CD8-positive, alpha-beta memory T cell (primary cell): ENCODE measurements around the gene RPP21. TPM values are rescaled to one million over a fixed set of nuclear protein-coding genes. Genes with fewer than 3 reads are reported as not detected.

Source experiments
- CTCF ChIA-PET: fragments of 350-600 bp; sonication (Branson Sonifier 250); formaldehyde crosslinking; loops from one replicate; lab custom pipeline; 2021; ENCODE audit warnings: antibody characterized with exemption; lab: Charles Lee
- POLR2A ChIA-PET: fragments of 350-600 bp; sonication (Branson Sonifier 250); formaldehyde crosslinking; loops from one replicate; lab custom pipeline; 2021; ENCODE audit warnings: antibody characterized with exemption; lab: Charles Lee
- DNase-seq, 5 donors: peaks; one replicate each; pipeline versions ENCODE4 v3.0.0 to v3.0.0-alpha.2; 2020 to 2022; ENCODE audit warnings: mixed read lengths in 1 of 5
- H3K27ac ChIP-seq: one replicate; pipeline ENCODE4 v1.7.0; 2013; ENCODE audit warnings: low read depth, mild to moderate bottlenecking, low read length, moderate library complexity
- H3K27me3 ChIP-seq: 2 replicates; pipeline ENCODE4 v1.7.0; 2013; ENCODE audit warnings: low read length, mild to moderate bottlenecking; ENCODE audit not compliant: insufficient read depth, poor library complexity, severe bottlenecking
- H3K36me3 ChIP-seq: 2 replicates; pipeline ENCODE4 v1.7.0; 2013; ENCODE audit warnings: mild to moderate bottlenecking, low read length, moderate library complexity; ENCODE audit not compliant: insufficient read depth
- H3K4me1 ChIP-seq: 2 replicates; pipeline ENCODE4 v1.7.0; 2013; ENCODE audit warnings: mild to moderate bottlenecking, low read length, moderate library complexity; ENCODE audit not compliant: insufficient read depth
- H3K4me3 ChIP-seq: 2 replicates; pipeline ENCODE4 v1.7.0; 2013; ENCODE audit warnings: mild to moderate bottlenecking, low read length
- H3K9me3 ChIP-seq: 2 replicates; pipeline ENCODE4 v1.7.0; 2013; ENCODE audit warnings: mild to moderate bottlenecking, low read length
- H3K27ac Mint-ChIP-seq, 8 donors: one replicate each; pipeline ENCODE4 v1.8.0; 2020 to 2021; ENCODE audit warnings: mixed read lengths in 8 of 8, mild to moderate bottlenecking in 6 of 8, inconsistent platforms in 3 of 8, moderate library complexity in 3 of 8
- H3K27me3 Mint-ChIP-seq, 2 donors: one replicate each; pipeline ENCODE4 v1.8.0; 2020 to 2021; ENCODE audit warnings: mixed read lengths in 2 of 2, mild to moderate bottlenecking in 1 of 2, moderate library complexity in 1 of 2
- H3K36me3 Mint-ChIP-seq, 3 donors: one replicate each; pipeline ENCODE4 v1.8.0; 2020 to 2021; ENCODE audit warnings: mixed read lengths in 3 of 3, inconsistent platforms in 1 of 3, mild to moderate bottlenecking in 1 of 3
- H3K4me1 Mint-ChIP-seq, 3 donors: one replicate each; pipeline ENCODE4 v1.8.0; 2020 to 2021; ENCODE audit warnings: mixed read lengths in 3 of 3, inconsistent platforms in 1 of 3, mild to moderate bottlenecking in 1 of 3
- H3K4me3 Mint-ChIP-seq, 7 donors: one replicate each; pipeline ENCODE4 v1.8.0; 2020 to 2021; ENCODE audit warnings: mixed read lengths in 7 of 7, mild to moderate bottlenecking in 6 of 7, moderate library complexity in 4 of 7, inconsistent platforms in 2 of 7
- H3K9me3 Mint-ChIP-seq, 5 donors: one replicate each; pipeline ENCODE4 v1.8.0; 2020 to 2022; ENCODE audit warnings: mixed read lengths in 5 of 5, mild to moderate bottlenecking in 3 of 5, moderate library complexity in 2 of 5, inconsistent platforms in 1 of 5
- polyA plus RNA-seq: library from polyadenylated mRNA; unstranded; fragments of 300-500 nt; fragmentation: Illumina TruSeq; gene quantifications from one replicate; pipeline ENCODE4 v1.2.3, GENCODE V29; 2021
- total RNA-seq, 2 experiments: library from RNA; stranded (reverse); gene quantifications; one replicate each; pipeline ENCODE4 v1.2.3, GENCODE V29; 2021

The RPP21 gene
- total and polyA plus RNA-seq, 3 experiments from 2014 or later: 41.3 to 71.0 (median 41.5) TPM

- Histone ChIP-seq H3K27ac (no peak overlapping the region), H3K4me1 (peaks cover 56% of the 10 kb centered on the region), H3K36me3 (peaks cover 19% of the 10 kb centered on the region), H3K27me3 (no peaks in the 10 kb centered on the region), H3K4me3 (no peak overlapping the region), H3K9me3 (no peaks in the 10 kb centered on the region)
- H3K36me3 Mint-ChIP-seq: peaks cover 6 to 66% (median 15%) of the 10 kb centered on the region in 3 donors
- CTCF ChIA-PET: no interaction called here
- H3K4me3 Mint-ChIP-seq: peak overlapping the region; percentile 4 to 82 (median 64)
- no peaks in the 10 kb centered on the region for H3K9me3 Mint-ChIP-seq
- peaks cover 78 to 97% (median 94%) of the 10 kb centered on the region in 3 donors for H3K4me1 Mint-ChIP-seq
- H3K27me3 Mint-ChIP-seq: no peaks in the 10 kb centered on the region
- POLR2A ChIA-PET: no interaction called here
- peak in 1 of 5 donors; percentile 21 for DNase-seq
- H3K27ac Mint-ChIP-seq: peak overlapping the region; percentile 35 to 95 (median 87)
These were observed 26.9 kb upstream of the RPP21 start for GRCh38 chr6:30317913-30318589.

GRCh38 chr6:30319146-30319835 is 25.7 kb upstream of the RPP21 start:
- H3K9me3 Mint-ChIP-seq: no peaks in the 10 kb centered on the region
- peaks cover 80 to 97% (median 94%) of the 10 kb centered on the region in 3 donors for H3K4me1 Mint-ChIP-seq
- Histone ChIP-seq H3K27ac (no peak overlapping the region), H3K9me3 (no peaks in the 10 kb centered on the region), H3K27me3 (no peaks in the 10 kb centered on the region), H3K36me3 (peaks cover 7% of the 10 kb centered on the region), H3K4me1 (peaks cover 67% of the 10 kb centered on the region), H3K4me3 (no peak overlapping the region)
- H3K36me3 Mint-ChIP-seq: peaks cover 0 to 55% (median 6%) of the 10 kb centered on the region in 3 donors
- H3K27ac Mint-ChIP-seq: peak overlapping the region; percentile 25 to 91 (median 71)
- ChIA-PET POLR2A (no interaction called here), CTCF (no interaction called here)
- peak overlapping the region in 5 of 7 donors; percentile 9 to 69 (median 50) for H3K4me3 Mint-ChIP-seq
- H3K27me3 Mint-ChIP-seq: peaks cover 0 to 2% of the 10 kb centered on the region in 2 donors
- no peak for DNase-seq

GRCh38 chr6:30321692-30322388 is 23.1 kb upstream of the RPP21 start:
- Mint-ChIP-seq H3K36me3 (peaks cover 0 to 47% (median 3%) of the 10 kb centered on the region in 3 donors), H3K9me3 (no peaks in the 10 kb centered on the region), H3K27me3 (peaks cover 0 to 11% of the 10 kb centered on the region in 2 donors), H3K4me1 (peaks cover 80 to 90% (median 87%) of the 10 kb centered on the region in 3 donors), H3K27ac (peak overlapping the region; percentile 84 to 99 (median 92)), H3K4me3 (peak overlapping the region; percentile 26 to 77 (median 70))
- H3K27me3 ChIP-seq: no peaks in the 10 kb centered on the region
- H3K9me3 ChIP-seq: no peaks in the 10 kb centered on the region
- peaks cover 79% of the 10 kb centered on the region for H3K4me1 ChIP-seq
- no peaks in the 10 kb centered on the region for H3K36me3 ChIP-seq
- ChIA-PET CTCF (no interaction called here), POLR2A (no interaction called here)
- H3K4me3 ChIP-seq: no peak overlapping the region
- DNase-seq: no peak
- no peak overlapping the region for H3K27ac ChIP-seq

- Mint-ChIP-seq H3K4me1 (peaks cover 80 to 91% (median 87%) of the 10 kb centered on the region in 3 donors), H3K27ac (peak overlapping the region; percentile 84 to 99 (median 92)), H3K9me3 (no peaks in the 10 kb centered on the region), H3K27me3 (peaks cover 0 to 11% of the 10 kb centered on the region in 2 donors), H3K36me3 (peaks cover 0 to 47% (median 3%) of the 10 kb centered on the region in 3 donors), H3K4me3 (peak overlapping the region; percentile 59 to 97 (median 72))
- H3K27me3 ChIP-seq: no peaks in the 10 kb centered on the region
- H3K36me3 ChIP-seq: no peaks in the 10 kb centered on the region
- DNase-seq: no peak
- no peaks in the 10 kb centered on the region for H3K9me3 ChIP-seq
- peaks cover 78% of the 10 kb centered on the region for H3K4me1 ChIP-seq
- no peak overlapping the region for H3K27ac ChIP-seq
- no peak overlapping the region for H3K4me3 ChIP-seq
- CTCF ChIA-PET: no interaction called here
- POLR2A ChIA-PET: interaction anchor here (0.6 kb wide), 1 partner anchor 1080 kb away, joined by 4 read pairs; no protein-coding TSS in a partner anchor
These were observed 22.1 kb upstream of the RPP21 start for GRCh38 chr6:30322527-30323501.

GRCh38 chr6:30323806-30324205 is 21.1 kb upstream of the RPP21 start:
- POLR2A ChIA-PET: interaction anchor here (0.7 kb wide), 1 partner anchor 94 kb away, joined by 3 read pairs; no protein-coding TSS in a partner anchor
- no peak for DNase-seq
- Histone ChIP-seq H3K36me3 (no peaks in the 10 kb centered on the region), H3K9me3 (no peaks in the 10 kb centered on the region), H3K4me1 (peaks cover 70% of the 10 kb centered on the region), H3K4me3 (no peak overlapping the region), H3K27me3 (no peaks in the 10 kb centered on the region), H3K27ac (no peak overlapping the region)
- Mint-ChIP-seq H3K27ac (peak overlapping the region in 7 of 8 donors; percentile 43 to 100 (median 94)), H3K36me3 (peaks cover 1 to 44% (median 4%) of the 10 kb centered on the region in 3 donors), H3K9me3 (no peaks in the 10 kb centered on the region), H3K4me3 (peak overlapping the region; percentile 10 to 97 (median 88)), H3K27me3 (peaks cover 0 to 11% of the 10 kb centered on the region in 2 donors), H3K4me1 (peaks cover 80 to 89% (median 87%) of the 10 kb centered on the region in 3 donors)
- CTCF ChIA-PET: interaction anchor here (1.8 kb wide), 1 partner anchor 65 kb away, joined by 4 read pairs; no protein-coding TSS in a partner anchor

- Mint-ChIP-seq H3K27me3 (peaks cover 0 to 11% of the 10 kb centered on the region in 2 donors), H3K27ac (peak overlapping the region; percentile 99 to 100 (median 100)), H3K36me3 (peaks cover 4 to 49% (median 10%) of the 10 kb centered on the region in 3 donors), H3K9me3 (no peaks in the 10 kb centered on the region), H3K4me3 (peak overlapping the region; percentile 88 to 99 (median 97)), H3K4me1 (peaks cover 70 to 80% (median 75%) of the 10 kb centered on the region in 3 donors)
- Histone ChIP-seq H3K9me3 (no peaks in the 10 kb centered on the region), H3K4me3 (peak overlapping the region; percentile 97), H3K4me1 (peaks cover 59% of the 10 kb centered on the region), H3K27ac (peak overlapping the region; percentile 98), H3K27me3 (no peaks in the 10 kb centered on the region), H3K36me3 (peaks cover 12% of the 10 kb centered on the region)
- DNase-seq: peak in 2 of 5 donors; percentile 82 to 92
- CTCF ChIA-PET: interaction anchor here (1.0 to 2.6 kb wide), 4 partner anchors 15 to 106 kb away, joined by 3 to 11 read pairs (median 6); no protein-coding TSS in a partner anchor
- POLR2A ChIA-PET: interaction anchor here (0.6 to 2.3 kb wide), 4 partner anchors 9 to 217 kb away, joined by 3 to 24 read pairs (median 3); partner anchors contain the start of gene TRIM26
These were observed 19.6 kb upstream of the RPP21 start for GRCh38 chr6:30325150-30325872.
